Measurements from ENCODE around the gene IZUMO1. TPM values are rescaled to one million over a fixed set of nuclear protein-coding genes. Genes with fewer than 3 reads are reported as not detected.

The IZUMO1 gene
- total and polyA plus RNA-seq, 9 of the 15 experiments (the other 6 are each of a cell fraction or from before 2014, with no cell fraction given), result 0.14 to 2.1 (median 0.73) TPM

DNA sequence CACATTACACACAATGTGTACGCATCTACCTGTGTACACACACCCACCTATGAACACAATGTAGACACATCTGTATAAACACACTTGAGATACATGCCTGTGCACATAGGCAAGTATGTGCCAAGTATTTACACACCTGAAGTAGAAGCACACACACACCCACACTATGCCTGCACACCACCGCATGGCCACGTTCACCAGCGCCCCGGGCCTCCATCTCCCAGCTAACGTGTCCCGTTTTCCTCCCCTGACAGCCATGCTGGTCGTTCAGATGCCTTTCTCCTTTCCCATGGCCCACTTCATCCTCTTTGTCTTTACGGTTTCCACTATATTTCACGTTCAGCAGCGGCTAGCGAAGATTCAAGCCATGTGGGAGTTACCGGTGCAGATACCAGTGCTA is 44.0 kb downstream of the IZUMO1 start (continued):
- TF ChIP-seq, protein P1, sequence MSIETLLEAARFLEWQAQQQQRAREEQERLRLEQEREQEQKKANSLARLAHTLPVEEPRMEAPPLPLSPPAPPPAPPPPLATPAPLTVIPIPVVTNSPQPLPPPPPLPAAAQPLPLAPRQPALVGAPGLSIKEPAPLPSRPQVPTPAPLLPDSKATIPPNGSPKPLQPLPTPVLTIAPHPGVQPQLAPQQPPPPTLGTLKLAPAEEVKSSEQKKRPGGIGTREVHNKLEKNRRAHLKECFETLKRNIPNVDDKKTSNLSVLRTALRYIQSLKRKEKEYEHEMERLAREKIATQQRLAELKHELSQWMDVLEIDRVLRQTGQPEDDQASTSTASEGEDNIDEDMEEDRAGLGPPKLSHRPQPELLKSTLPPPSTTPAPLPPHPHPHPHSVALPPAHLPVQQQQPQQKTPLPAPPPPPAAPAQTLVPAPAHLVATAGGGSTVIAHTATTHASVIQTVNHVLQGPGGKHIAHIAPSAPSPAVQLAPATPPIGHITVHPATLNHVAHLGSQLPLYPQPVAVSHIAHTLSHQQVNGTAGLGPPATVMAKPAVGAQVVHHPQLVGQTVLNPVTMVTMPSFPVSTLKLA (conservative IDR thresholded peaks at IDR 0.05), result no peak
- TF ChIP-seq FOSL1 (tag; conservative IDR thresholded peaks at IDR 0.05), result no peak
- TF ChIP-seq, protein P2, sequence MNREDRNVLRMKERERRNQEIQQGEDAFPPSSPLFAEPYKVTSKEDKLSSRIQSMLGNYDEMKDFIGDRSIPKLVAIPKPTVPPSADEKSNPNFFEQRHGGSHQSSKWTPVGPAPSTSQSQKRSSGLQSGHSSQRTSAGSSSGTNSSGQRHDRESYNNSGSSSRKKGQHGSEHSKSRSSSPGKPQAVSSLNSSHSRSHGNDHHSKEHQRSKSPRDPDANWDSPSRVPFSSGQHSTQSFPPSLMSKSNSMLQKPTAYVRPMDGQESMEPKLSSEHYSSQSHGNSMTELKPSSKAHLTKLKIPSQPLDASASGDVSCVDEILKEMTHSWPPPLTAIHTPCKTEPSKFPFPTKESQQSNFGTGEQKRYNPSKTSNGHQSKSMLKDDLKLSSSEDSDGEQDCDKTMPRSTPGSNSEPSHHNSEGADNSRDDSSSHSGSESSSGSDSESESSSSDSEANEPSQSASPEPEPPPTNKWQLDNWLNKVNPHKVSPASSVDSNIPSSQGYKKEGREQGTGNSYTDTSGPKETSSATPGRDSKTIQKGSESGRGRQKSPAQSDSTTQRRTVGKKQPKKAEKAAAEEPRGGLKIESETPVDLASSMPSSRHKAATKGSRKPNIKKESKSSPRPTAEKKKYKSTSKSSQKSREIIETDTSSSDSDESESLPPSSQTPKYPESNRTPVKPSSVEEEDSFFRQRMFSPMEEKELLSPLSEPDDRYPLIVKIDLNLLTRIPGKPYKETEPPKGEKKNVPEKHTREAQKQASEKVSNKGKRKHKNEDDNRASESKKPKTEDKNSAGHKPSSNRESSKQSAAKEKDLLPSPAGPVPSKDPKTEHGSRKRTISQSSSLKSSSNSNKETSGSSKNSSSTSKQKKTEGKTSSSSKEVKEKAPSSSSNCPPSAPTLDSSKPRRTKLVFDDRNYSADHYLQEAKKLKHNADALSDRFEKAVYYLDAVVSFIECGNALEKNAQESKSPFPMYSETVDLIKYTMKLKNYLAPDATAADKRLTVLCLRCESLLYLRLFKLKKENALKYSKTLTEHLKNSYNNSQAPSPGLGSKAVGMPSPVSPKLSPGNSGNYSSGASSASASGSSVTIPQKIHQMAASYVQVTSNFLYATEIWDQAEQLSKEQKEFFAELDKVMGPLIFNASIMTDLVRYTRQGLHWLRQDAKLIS (CRISPR knock-in tag; IDR thresholded peaks at IDR 0.05), result no peak
- no peak for TF ChIP-seq RUNX1 (IDR thresholded peaks at IDR 0.05; ENCODE audit: low read depth)
- no peak for TF ChIP-seq CBFB (CRISPR knock-in tag; IDR thresholded peaks at IDR 0.05)
- TF ChIP-seq NCOA2 (IDR thresholded peaks at IDR 0.05; ENCODE audit: partially characterized antibody in 2 of 2), result no peak
